ENCODE measurements around the gene ATL2. TPM values are rescaled to one million over a fixed set of nuclear protein-coding genes. Genes with fewer than 3 reads are reported as not detected.

ATL2 gene
- total RNA-seq, 2 donors from 2014 or later: 33.9 to 51.1 TPM

- TF ChIP-seq, protein P1, sequence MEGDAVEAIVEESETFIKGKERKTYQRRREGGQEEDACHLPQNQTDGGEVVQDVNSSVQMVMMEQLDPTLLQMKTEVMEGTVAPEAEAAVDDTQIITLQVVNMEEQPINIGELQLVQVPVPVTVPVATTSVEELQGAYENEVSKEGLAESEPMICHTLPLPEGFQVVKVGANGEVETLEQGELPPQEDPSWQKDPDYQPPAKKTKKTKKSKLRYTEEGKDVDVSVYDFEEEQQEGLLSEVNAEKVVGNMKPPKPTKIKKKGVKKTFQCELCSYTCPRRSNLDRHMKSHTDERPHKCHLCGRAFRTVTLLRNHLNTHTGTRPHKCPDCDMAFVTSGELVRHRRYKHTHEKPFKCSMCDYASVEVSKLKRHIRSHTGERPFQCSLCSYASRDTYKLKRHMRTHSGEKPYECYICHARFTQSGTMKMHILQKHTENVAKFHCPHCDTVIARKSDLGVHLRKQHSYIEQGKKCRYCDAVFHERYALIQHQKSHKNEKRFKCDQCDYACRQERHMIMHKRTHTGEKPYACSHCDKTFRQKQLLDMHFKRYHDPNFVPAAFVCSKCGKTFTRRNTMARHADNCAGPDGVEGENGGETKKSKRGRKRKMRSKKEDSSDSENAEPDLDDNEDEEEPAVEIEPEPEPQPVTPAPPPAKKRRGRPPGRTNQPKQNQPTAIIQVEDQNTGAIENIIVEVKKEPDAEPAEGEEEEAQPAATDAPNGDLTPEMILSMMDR (IDR thresholded peaks at IDR 0.05): no peak
- DNase-seq (ENCODE audit: low spot score): peak; percentile 60
- H3K27ac ChIP-seq: no peak overlapping the region
Measured at GRCh38 chr2:38409156-38410102, 32.4 kb upstream of the ATL2 start.

DNA sequence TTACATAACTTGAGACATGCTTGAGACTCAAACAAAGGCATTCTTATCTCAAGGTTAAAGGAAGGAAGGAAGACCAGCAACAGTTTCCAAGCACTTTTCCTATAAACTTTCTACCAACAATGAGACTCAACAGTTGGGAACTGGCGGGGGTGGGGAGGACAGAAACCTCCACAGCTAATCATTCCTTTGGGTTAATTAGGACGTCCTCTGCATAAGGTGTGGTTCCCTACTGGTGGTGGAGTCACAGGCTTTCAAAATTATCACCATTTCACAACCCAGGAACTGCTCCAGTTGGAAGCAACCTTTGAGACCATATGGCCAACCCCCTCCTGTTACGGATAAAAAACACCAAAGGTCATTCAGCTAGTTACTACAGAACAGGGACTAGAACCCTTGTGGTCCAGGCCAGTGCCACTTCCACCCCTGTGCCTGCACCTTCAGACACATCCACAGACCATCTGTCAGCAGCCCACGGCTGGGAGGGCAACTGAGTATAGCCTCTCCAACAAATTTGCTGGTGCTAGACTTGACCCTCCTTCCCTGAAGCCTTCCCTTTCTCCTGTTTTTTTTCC, 30.1 kb upstream of the ATL2 start:
- peaks cover 0 to 2% of the 10 kb centered on the region in 2 donors for H3K9me3 ChIP-seq
- H3K4me3 ChIP-seq: no peak overlapping the region
- peak; percentile 73 for DNase-seq (ENCODE audit: low spot score)
- TF ChIP-seq, protein P1 (IDR thresholded peaks at IDR 0.05): no peak
- H3K36me3 ChIP-seq: no peaks in the 10 kb centered on the region
- H3K27me3 ChIP-seq: no peaks in the 10 kb centered on the region
- peak overlapping the region; percentile 21 to 55 for H3K27ac ChIP-seq
- peaks cover 0 to 19% of the 10 kb centered on the region in 2 donors for H3K4me1 ChIP-seq

More at GRCh38 chr2:38409156-38410102, 32.4 kb upstream of the ATL2 start:
- H3K4me3 ChIP-seq: no peak overlapping the region
- H3K9me3 ChIP-seq: peaks cover 0 to 11% of the 10 kb centered on the region in 2 donors
- no peaks in the 10 kb centered on the region for H3K36me3 ChIP-seq
- no peaks in the 10 kb centered on the region for H3K27me3 ChIP-seq
- H3K4me1 ChIP-seq: peaks cover 0 to 19% of the 10 kb centered on the region in 2 donors

GRCh38 chr2:38406597-38407110, 29.6 kb upstream of the ATL2 start:
- Histone ChIP-seq H3K4me1 (peaks cover 0 to 19% of the 10 kb centered on the region in 2 donors), H3K36me3 (no peaks in the 10 kb centered on the region), H3K9me3 (no peaks in the 10 kb centered on the region), H3K27ac (peak overlapping the region; percentile 21 to 55), H3K4me3 (no peak overlapping the region), H3K27me3 (no peaks in the 10 kb centered on the region)
- TF ChIP-seq, protein P1 (IDR thresholded peaks at IDR 0.05): no peak
- peak; percentile 66 for DNase-seq (ENCODE audit: low spot score)

DNA sequence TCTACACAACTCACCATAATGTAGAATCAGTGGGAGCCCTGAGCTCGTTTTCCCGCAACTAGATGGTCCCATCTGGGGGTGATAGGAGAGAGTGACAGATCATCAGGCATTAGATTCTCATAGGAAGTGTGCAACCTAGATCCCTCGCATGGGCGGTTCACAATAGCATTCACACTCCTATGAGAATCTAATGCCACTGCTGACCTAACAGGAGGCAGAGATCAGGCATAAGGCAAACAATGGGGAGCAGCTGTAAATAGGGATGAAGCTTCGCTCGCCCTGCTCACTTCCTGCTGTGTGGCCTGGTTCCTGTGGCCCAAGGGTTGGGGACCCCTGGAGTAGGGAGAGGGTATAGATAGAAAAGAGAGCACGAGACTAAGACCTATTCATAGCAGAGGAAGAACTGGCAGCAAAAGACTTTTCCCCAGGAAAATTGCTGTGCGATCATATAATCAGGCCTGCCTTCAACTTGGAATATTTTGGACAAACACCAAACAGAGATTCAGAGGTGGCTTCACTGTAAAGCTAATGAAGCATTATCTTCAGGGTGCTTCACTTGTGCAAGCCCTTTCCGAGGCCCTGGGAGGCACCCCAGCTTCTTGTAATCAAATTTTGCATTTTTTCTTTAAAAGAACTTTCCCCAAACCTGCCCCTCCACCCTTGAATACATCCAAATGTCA, 29.0 kb upstream of the ATL2 start:
- no peaks in the 10 kb centered on the region for H3K36me3 ChIP-seq
- H3K27me3 ChIP-seq: no peaks in the 10 kb centered on the region
- TF ChIP-seq, protein P1 (IDR thresholded peaks at IDR 0.05): no peak
- peaks cover 0 to 2% of the 10 kb centered on the region in 2 donors for H3K9me3 ChIP-seq
- no peak overlapping the region for H3K4me3 ChIP-seq
- H3K27ac ChIP-seq: peak overlapping the region in 1 of 2 donors; percentile 55
- no peak for DNase-seq (ENCODE audit: low spot score)
- H3K4me1 ChIP-seq: peaks cover 0 to 19% of the 10 kb centered on the region in 2 donors

- Histone ChIP-seq H3K4me1 (no peaks in the 10 kb centered on the region), H3K4me3 (no peak overlapping the region), H3K27me3 (no peaks in the 10 kb centered on the region), H3K9me3 (peaks cover 0 to 14% of the 10 kb centered on the region in 2 donors), H3K27ac (no peak overlapping the region), H3K36me3 (no peaks in the 10 kb centered on the region)
- TF ChIP-seq, protein P1 (IDR thresholded peaks at IDR 0.05): no peak
- no peak for DNase-seq (ENCODE audit: low spot score)
Measured at GRCh38 chr2:38400513-38400912, 23.4 kb upstream of the ATL2 start.
